Left ventricle myocardium inferior (tissue), 1 donor: ENCODE results near the gene CLCN1. TPM values are rescaled to one million over a fixed set of nuclear protein-coding genes. Genes with fewer than 3 reads are reported as not detected.

Experiments
- DNase-seq: peaks from one replicate; pipeline ENCODE4 v3.0.0-alpha.2; 2020
- H3K27ac ChIP-seq: fragments of 200-600 bp; replicated peaks from 2 replicates; pipeline ENCODE4 v1.8.0; 2021
- H3K27me3 ChIP-seq: fragments of 200-600 bp; 2 replicates; pipeline ENCODE4 v1.8.0; 2021; ENCODE audit warnings: low read depth
- H3K36me3 ChIP-seq: fragments of 200-600 bp; 2 replicates; pipeline ENCODE4 v1.8.0; 2021
- H3K4me1 ChIP-seq: fragments of 200-600 bp; 2 replicates; pipeline ENCODE4 v1.8.0; 2021
- H3K4me3 ChIP-seq: fragments of 200-600 bp; 2 replicates; pipeline ENCODE4 v1.8.0; 2021; ENCODE audit warnings: mild to moderate bottlenecking, moderate library complexity
- H3K9me3 ChIP-seq: fragments of 200-600 bp; replicated peaks from 2 replicates; pipeline ENCODE4 v1.8.0; 2021
- intact Hi-C: fragments of 100-400 bp; cut with micrococcal nuclease; formaldehyde crosslinking; loops from one replicate; pipeline ENCODE4 v1.11.0; 2022
- total RNA-seq: library from RNA; stranded (reverse); fragmentation: NEBNext Ultra II Directional; extraction: Animal tissue kit (Norgen Biotek cat#: 25700); gene quantifications from one replicate; pipeline ENCODE4 v1.2.1, GENCODE V29; 2021
- TF ChIP-seq, protein P1 (sequence below): fragments of 200-600 bp; IDR thresholded peaks from 2 replicates; pipeline ENCODE4 v1.8.0; 2021; ENCODE audit warnings: antibody characterized with exemption, mild to moderate bottlenecking, borderline replicate concordance
- donor health status: DM: no; HTN: yes; CAD: no; lungs with severe emphysema.

Gene CLCN1
- total RNA-seq, 1 donor from 2014 or later: not detected

- Histone ChIP-seq H3K9me3 (no peaks in the 10 kb centered on the region), H3K27me3 (no peaks in the 10 kb centered on the region), H3K4me1 (peaks cover 77% of the 10 kb centered on the region), H3K36me3 (peaks cover 36% of the 10 kb centered on the region), H3K4me3 (no peak overlapping the region), H3K27ac (peak overlapping the region; percentile 93)
- no peak for DNase-seq
- intact Hi-C loops: no loop called here
- TF ChIP-seq, protein P1, sequence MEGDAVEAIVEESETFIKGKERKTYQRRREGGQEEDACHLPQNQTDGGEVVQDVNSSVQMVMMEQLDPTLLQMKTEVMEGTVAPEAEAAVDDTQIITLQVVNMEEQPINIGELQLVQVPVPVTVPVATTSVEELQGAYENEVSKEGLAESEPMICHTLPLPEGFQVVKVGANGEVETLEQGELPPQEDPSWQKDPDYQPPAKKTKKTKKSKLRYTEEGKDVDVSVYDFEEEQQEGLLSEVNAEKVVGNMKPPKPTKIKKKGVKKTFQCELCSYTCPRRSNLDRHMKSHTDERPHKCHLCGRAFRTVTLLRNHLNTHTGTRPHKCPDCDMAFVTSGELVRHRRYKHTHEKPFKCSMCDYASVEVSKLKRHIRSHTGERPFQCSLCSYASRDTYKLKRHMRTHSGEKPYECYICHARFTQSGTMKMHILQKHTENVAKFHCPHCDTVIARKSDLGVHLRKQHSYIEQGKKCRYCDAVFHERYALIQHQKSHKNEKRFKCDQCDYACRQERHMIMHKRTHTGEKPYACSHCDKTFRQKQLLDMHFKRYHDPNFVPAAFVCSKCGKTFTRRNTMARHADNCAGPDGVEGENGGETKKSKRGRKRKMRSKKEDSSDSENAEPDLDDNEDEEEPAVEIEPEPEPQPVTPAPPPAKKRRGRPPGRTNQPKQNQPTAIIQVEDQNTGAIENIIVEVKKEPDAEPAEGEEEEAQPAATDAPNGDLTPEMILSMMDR: no peak
Measured at GRCh38 chr7:143393267-143394041, 77.5 kb downstream of the CLCN1 start.

DNA sequence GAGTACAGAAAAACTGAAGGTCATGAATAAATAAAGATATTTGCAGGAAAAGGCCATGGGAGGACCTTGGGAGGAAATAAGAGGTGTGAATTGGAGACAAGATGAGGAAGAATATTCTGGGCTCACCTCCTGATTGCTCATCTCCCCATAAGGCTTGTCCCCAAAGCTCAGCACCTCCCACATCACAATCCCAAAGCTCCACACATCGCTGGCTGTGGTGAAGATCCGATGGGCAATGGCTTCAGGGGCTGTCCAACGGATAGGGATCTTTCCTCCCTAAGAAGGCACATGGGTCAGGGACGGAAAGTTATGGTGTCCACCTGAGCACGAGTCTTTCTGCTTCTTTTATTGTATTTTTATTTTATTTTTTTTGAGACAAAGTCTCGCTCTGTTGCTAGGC lies 78.2 kb downstream of the CLCN1 start:
- TF ChIP-seq, protein P1: no peak
- Histone ChIP-seq H3K27ac (no peak overlapping the region), H3K36me3 (peaks cover 29% of the 10 kb centered on the region), H3K4me1 (peaks cover 77% of the 10 kb centered on the region), H3K4me3 (no peak overlapping the region), H3K27me3 (no peaks in the 10 kb centered on the region), H3K9me3 (no peaks in the 10 kb centered on the region)
- no peak for DNase-seq
- intact Hi-C loops: no loop called here

DNA sequence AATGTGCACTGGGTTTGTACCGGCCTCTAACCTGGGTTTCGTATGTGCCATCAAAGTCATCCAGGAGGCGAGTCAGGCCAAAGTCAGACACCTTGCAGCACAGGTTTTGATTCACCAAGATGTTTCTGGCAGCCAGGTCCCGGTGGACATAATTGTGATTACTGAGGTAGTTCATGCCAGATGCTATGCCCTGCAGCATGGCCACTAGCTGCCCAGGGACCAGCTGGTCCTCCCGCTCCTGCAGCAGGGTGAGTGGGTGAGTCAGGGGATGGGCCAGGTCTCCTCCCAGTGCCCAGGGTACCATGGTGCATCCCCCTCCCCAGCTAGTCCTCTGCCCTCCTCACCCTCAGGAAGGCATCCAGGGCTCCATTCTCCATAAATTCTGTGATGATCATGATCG lies 78.9 kb downstream of the CLCN1 start:
- Histone ChIP-seq H3K36me3 (peaks cover 22% of the 10 kb centered on the region), H3K27ac (peak overlapping the region; percentile 60), H3K4me3 (no peak overlapping the region), H3K4me1 (peaks cover 70% of the 10 kb centered on the region), H3K27me3 (no peaks in the 10 kb centered on the region), H3K9me3 (no peaks in the 10 kb centered on the region)
- intact Hi-C loops: no loop called here
- TF ChIP-seq, protein P1: no peak
- DNase-seq: no peak

DNA sequence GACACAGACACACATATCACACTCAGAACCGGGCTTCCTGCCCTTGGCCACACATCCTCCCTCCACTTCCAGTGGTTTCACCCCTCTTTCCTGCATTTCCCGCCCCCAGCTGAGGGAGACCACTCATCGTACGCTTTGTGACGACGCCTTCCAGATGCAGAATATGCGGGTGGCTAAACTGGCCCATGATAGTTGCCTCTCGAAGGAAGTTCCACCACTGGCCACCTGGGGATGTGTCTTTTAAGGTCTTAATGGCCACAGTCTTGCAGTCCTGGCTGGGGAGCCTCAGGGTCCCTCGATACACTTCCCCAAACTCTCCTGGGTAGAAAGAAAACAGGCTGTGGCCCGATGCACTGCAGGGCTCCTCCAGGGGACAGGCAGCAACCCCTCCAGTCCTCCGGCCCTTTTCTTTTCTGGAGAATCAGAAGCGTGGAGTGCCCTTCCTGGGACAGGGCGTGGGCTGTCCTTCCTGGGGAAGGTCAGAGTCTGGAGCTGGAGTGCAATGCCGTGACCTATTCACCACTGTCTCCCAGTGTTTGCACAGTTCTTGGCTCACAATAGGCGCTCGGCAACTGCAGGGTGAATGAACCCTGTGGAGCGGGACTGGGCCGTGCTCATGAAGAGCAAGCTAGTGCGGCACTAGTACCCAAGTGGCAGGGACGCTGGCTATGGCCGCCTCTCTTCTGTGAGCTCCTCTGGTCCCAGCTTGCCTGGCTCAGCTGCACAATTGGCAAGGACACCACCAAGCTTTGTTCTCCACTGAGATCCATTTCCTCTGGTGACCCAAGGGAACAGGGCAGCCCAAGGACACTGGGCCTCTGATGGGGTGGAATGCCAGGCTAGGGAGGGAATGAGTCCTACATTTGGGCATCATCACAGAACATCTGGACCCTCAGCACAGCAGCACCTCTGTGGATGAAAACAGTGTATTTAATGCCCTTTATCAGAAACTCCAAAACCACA lies 79.6 kb downstream of the CLCN1 start:
- H3K9me3 ChIP-seq: no peaks in the 10 kb centered on the region
- H3K27me3 ChIP-seq: no peaks in the 10 kb centered on the region
- peak overlapping the region; percentile 60 for H3K27ac ChIP-seq
- intact Hi-C loops: no loop called here
- peak overlapping the region; percentile 12 for H3K4me3 ChIP-seq
- TF ChIP-seq, protein P1: no peak
- H3K4me1 ChIP-seq: peaks cover 64% of the 10 kb centered on the region
- no peak for DNase-seq
- peaks cover 15% of the 10 kb centered on the region for H3K36me3 ChIP-seq

GRCh38 chr7:143396182-143396581 lies 80.3 kb downstream of the CLCN1 start:
- Histone ChIP-seq H3K36me3 (peaks cover 8% of the 10 kb centered on the region), H3K4me1 (peaks cover 56% of the 10 kb centered on the region), H3K27ac (peak overlapping the region; percentile 60), H3K9me3 (no peaks in the 10 kb centered on the region), H3K4me3 (peak overlapping the region; percentile 12), H3K27me3 (no peaks in the 10 kb centered on the region)
- DNase-seq: no peak
- intact Hi-C loops: no loop called here
- TF ChIP-seq, protein P1: no peak
